Memory B cell (primary cell): Measurements from ENCODE around the gene USP44.
A peak's percentile ranks its signal among the peaks of the same experiment; 100 is the strongest.
"Not testable (repeated sequence)": the region's sequence is repeated elsewhere in the genome, so short reads cannot be mapped to it uniquely, and the experiment has no call there.

Experiments
- ATAC-seq: fragments of 150-1000 bp; cut with Tn5 transposase; 2 replicates; pipeline ENCODE4 v1.10.0; 2021; ENCODE audit warnings: low read depth, mild to moderate bottlenecking, moderate library complexity
- DNase-seq, 2 donors: peaks; one replicate each; pipeline ENCODE4 v3.0.0; 2022; ENCODE audit warnings: low spot score in 2 of 2
- H3K27ac Mint-ChIP-seq: one replicate; pipeline ENCODE4 v1.8.0; 2022; ENCODE audit warnings: mild to moderate bottlenecking, moderate library complexity, mixed read lengths
- H3K27me3 Mint-ChIP-seq: one replicate; pipeline ENCODE4 v1.8.0; 2022; ENCODE audit warnings: mixed read lengths
- H3K36me3 Mint-ChIP-seq: one replicate; pipeline ENCODE4 v1.8.0; 2022; ENCODE audit warnings: mild to moderate bottlenecking, mixed read lengths
- H3K4me1 Mint-ChIP-seq: one replicate; pipeline ENCODE4 v1.8.0; 2022; ENCODE audit warnings: mixed read lengths
- H3K4me3 Mint-ChIP-seq: one replicate; pipeline ENCODE4 v1.8.0; 2022; ENCODE audit warnings: mild to moderate bottlenecking, moderate library complexity, mixed read lengths
- H3K9me3 Mint-ChIP-seq: one replicate; pipeline ENCODE4 v1.8.0; 2022; ENCODE audit warnings: mixed read lengths

USP44 gene

GRCh38 chr12:95551305-95551704, at the start of gene USP44:
USP44 (minus strand) TSS chr12:95551476; CDS start chr12:95534256, 17,220 bp downstream.
- DNase-seq (no peak), ATAC-seq (no peak)
- H3K27me3 Mint-ChIP-seq: no peaks in the 10 kb centered on the region
- no peaks in the 10 kb centered on the region for H3K36me3 Mint-ChIP-seq
- H3K4me3 Mint-ChIP-seq: no peak within 1 kb of the TSS
- no peak within 1 kb of the TSS for H3K27ac Mint-ChIP-seq
- peaks cover 1% of the 10 kb centered on the region for H3K9me3 Mint-ChIP-seq
- peaks cover 17% of the 10 kb centered on the region for H3K4me1 Mint-ChIP-seq

DNA sequence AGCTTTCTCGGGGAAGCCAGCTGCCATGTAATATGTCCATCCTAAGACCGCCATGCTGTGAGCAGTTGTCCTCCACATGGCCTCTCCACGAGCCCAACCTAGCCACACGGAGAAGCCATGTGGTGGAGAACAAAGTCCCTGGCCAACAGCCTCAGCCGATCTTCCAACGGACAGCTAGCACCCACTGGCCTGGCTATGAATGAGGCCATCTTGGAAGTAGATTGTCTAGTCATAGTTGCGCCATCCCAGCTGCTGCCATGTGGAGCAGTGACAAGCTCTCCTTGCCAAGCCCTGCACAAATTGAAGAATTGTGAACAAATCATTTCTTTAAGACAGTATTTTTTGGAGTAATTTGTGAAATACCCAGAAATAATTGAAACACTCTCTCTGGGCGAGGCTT, 49.3 kb upstream of the USP44 start:
- H3K4me3 Mint-ChIP-seq: no peak overlapping the region
- no peak for DNase-seq
- H3K4me1 Mint-ChIP-seq: no peaks in the 10 kb centered on the region
- peaks cover 5% of the 10 kb centered on the region for H3K27me3 Mint-ChIP-seq
- no peaks in the 10 kb centered on the region for H3K36me3 Mint-ChIP-seq
- ATAC-seq: no peak
- no peaks in the 10 kb centered on the region for H3K9me3 Mint-ChIP-seq
- H3K27ac Mint-ChIP-seq: no peak overlapping the region

DNA sequence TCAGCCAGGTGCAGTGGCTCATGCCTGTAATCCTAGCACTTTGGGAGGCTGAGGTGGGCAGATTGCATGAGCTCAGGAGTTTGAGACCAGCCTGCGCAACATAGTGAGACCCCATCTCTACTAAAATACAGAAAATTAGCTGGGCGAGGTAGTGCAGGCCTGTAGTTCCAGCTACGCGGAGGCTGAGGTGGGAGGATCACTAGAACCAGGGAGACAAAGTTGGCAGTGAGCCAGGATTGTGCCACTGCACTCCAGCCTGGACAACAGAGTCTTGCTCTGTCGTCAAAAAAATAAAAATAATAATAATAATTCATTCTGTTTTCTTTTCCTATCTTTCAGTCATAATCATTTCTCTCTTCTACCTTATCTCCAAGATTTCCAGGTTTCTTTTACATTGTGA, 48.6 kb upstream of the USP44 start:
- H3K27ac Mint-ChIP-seq: no peak overlapping the region
- ATAC-seq (no peak), DNase-seq (no peak)
- H3K36me3 Mint-ChIP-seq: no peaks in the 10 kb centered on the region
- peaks cover 3% of the 10 kb centered on the region for H3K27me3 Mint-ChIP-seq
- H3K4me3 Mint-ChIP-seq: no peak overlapping the region
- no peaks in the 10 kb centered on the region for H3K4me1 Mint-ChIP-seq
- H3K9me3 Mint-ChIP-seq: no peaks in the 10 kb centered on the region

- Mint-ChIP-seq H3K27ac (no peak overlapping the region), H3K9me3 (no peaks in the 10 kb centered on the region), H3K4me1 (no peaks in the 10 kb centered on the region), H3K36me3 (no peaks in the 10 kb centered on the region), H3K4me3 (no peak overlapping the region), H3K27me3 (no peaks in the 10 kb centered on the region)
- DNase-seq (no peak), ATAC-seq (no peak)
Measured at GRCh38 chr12:95594136-95594535, 42.9 kb upstream of the USP44 start.

- no peaks in the 10 kb centered on the region for H3K9me3 Mint-ChIP-seq
- H3K4me1 Mint-ChIP-seq: no peaks in the 10 kb centered on the region
- no peak for DNase-seq
- no peaks in the 10 kb centered on the region for H3K36me3 Mint-ChIP-seq
- ATAC-seq: no peak
- peaks cover 1% of the 10 kb centered on the region for H3K27me3 Mint-ChIP-seq
- no peak overlapping the region for H3K4me3 Mint-ChIP-seq
- no peak overlapping the region for H3K27ac Mint-ChIP-seq
Measured at GRCh38 chr12:95593266-95593871, 42.1 kb upstream of the USP44 start.

DNA sequence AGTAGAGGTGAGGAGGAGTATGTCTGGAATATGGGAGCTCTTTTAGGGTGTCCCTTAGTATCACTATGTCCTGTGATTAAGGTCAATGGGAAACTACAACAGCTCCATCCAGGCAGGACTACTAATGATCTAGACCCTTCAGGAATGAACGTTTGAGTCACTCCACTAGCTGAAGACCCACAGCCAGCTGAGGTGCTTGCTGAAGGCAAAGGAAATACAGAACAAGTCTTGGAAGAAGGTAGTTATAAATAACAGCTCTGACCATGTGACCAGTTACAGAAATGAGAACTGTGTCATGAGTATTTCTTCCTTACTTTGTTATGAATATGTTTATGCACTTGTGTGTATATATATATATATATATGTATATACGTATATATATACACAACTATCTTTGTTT, 40.5 kb upstream of the USP44 start:
- Mint-ChIP-seq H3K4me1 (no peaks in the 10 kb centered on the region), H3K36me3 (no peaks in the 10 kb centered on the region), H3K9me3 (no peaks in the 10 kb centered on the region), H3K27me3 (peaks cover 6% of the 10 kb centered on the region), H3K4me3 (no peak overlapping the region), H3K27ac (no peak overlapping the region)
- no peak for ATAC-seq
- DNase-seq: no peak

DNA sequence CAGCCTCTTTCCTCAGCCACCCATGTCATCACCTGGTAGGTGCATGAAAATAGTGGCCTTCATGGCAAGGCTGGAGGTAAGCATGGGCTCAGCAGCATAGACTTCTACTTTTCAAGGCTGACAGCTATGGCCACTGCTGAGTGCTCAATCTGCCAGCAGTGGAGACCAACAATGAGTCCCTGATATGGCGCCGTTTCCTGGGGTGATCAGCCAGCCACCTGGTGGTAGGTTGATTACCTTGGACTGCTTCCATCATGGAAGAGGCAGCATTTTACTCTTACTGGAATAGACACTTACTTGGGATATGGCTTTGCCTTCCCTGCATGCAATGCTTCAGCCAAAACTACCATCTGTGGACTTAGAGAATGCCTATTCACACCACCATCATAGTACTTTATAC, 39.5 kb upstream of the USP44 start:
- Mint-ChIP-seq H3K27ac (no peak overlapping the region), H3K27me3 (peaks cover 6% of the 10 kb centered on the region), H3K4me3 (no peak overlapping the region), H3K4me1 (no peaks in the 10 kb centered on the region), H3K36me3 (no peaks in the 10 kb centered on the region), H3K9me3 (no peaks in the 10 kb centered on the region)
- ATAC-seq (no peak), DNase-seq (no peak)

GRCh38 chr12:95583933-95584332, 32.7 kb upstream of the USP44 start:
- H3K36me3 Mint-ChIP-seq: no peaks in the 10 kb centered on the region
- H3K9me3 Mint-ChIP-seq: no peaks in the 10 kb centered on the region
- DNase-seq: no peak
- H3K27ac Mint-ChIP-seq: no peak overlapping the region
- H3K4me3 Mint-ChIP-seq: no peak overlapping the region
- peaks cover 6% of the 10 kb centered on the region for H3K27me3 Mint-ChIP-seq
- ATAC-seq: no peak
- H3K4me1 Mint-ChIP-seq: peaks cover 2% of the 10 kb centered on the region

DNA sequence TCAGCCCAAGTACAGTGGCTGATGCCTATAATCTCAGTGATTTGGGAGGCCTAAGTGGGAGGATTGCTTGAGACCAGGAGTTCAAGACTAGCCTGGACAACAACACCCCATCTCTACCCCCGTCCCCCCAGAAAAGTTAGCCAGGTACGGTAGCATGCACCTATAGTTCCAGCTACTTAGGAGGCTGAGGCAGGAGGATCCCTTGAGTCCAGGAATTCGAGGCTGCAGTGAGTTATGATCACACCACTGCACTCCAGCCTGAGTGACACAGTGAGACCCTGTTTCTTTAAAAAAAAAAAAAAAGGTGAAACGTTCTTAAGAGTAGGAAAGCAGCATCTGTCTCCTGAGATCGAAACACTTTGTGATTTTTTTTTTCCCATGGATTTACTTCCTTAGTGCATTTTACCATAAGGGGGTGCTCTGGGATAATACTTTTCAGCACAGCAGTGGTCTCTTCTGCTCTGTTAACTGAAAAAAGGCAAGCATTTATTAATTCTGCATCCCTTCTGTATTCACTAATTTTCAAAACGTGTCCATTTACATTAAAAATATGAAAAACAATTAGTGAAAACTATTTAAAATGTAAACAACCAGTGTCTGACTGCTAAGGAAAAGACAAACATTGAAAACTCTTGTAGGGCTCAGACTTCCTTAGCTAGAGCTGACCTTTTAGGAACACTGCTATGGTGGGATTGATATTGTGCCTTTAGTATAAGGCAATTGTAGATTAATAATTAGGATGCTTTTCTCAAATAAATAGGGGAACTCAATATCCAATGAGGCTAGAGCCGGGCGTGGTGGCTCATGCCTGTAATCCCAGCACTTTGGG, 31.2 kb upstream of the USP44 start:
- ATAC-seq: no peak
- Mint-ChIP-seq H3K36me3 (no peaks in the 10 kb centered on the region), H3K27me3 (peaks cover 3% of the 10 kb centered on the region), H3K9me3 (no peaks in the 10 kb centered on the region), H3K4me1 (peaks cover 2% of the 10 kb centered on the region), H3K27ac (no peak overlapping the region), H3K4me3 (no peak overlapping the region)
- DNase-seq: no peak

GRCh38 chr12:95577820-95578219, 26.5 kb upstream of the USP44 start:
- no peak for DNase-seq
- Mint-ChIP-seq H3K4me3 (no peak overlapping the region), H3K27ac (no peak overlapping the region), H3K9me3 (no peaks in the 10 kb centered on the region), H3K4me1 (peaks cover 19% of the 10 kb centered on the region), H3K36me3 (no peaks in the 10 kb centered on the region), H3K27me3 (no peaks in the 10 kb centered on the region)
- ATAC-seq: no peak

DNA sequence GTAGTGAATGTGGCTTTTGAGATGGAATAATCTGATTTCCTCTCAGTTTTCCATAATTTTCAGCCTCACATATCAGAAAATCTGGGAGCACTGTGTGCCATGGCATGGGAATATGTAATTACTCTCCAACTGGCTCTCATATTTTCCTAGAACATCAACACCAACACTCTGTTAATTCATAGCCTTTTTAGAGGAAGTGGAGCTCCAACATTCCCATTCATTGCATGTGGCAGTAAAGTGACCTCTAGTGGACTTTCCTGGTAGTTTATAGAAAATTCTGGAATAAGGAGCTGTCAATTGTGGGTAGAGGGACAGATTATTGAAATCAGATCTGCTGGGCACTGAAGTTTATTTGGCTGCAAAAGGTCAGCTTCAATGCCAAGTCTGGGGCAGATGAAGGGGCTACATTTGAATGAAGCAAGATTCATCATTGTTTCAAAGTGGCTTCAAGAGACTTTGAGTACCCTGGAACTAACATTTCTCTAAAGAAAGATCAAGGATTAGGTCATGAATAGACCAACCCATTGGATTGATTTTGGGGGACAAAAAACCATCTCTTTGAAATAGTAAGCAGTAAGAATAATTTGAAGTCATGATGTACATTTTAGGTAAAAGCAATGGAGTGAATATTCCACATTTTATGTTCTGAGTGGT, 23.6 kb upstream of the USP44 start:
- ATAC-seq: no peak
- DNase-seq: no peak
- Mint-ChIP-seq H3K27me3 (no peaks in the 10 kb centered on the region), H3K4me3 (no peak overlapping the region), H3K36me3 (no peaks in the 10 kb centered on the region), H3K4me1 (peaks cover 27% of the 10 kb centered on the region), H3K27ac (peak overlapping the region; percentile 90), H3K9me3 (no peaks in the 10 kb centered on the region)

- peak; percentile 78 for ATAC-seq
- peak overlapping the region; percentile 68 for H3K4me3 Mint-ChIP-seq
- peak; percentile 17 to 19 for DNase-seq
Measured at GRCh38 chr12:95573951-95574576, 22.8 kb upstream of the USP44 start.

GRCh38 chr12:95571369-95571768, 20.1 kb upstream of the USP44 start:
- Mint-ChIP-seq H3K36me3 (peaks cover 3% of the 10 kb centered on the region), H3K4me1 (peaks cover 31% of the 10 kb centered on the region), H3K27ac (peak overlapping the region; percentile 71), H3K27me3 (peaks cover 3% of the 10 kb centered on the region), H3K4me3 (peak overlapping the region; percentile 11), H3K9me3 (peaks cover 2% of the 10 kb centered on the region)
- ATAC-seq (peak; percentile 82), DNase-seq (no peak)

More at GRCh38 chr12:95573951-95574576, 22.8 kb upstream of the USP44 start:
- H3K9me3 Mint-ChIP-seq: no peaks in the 10 kb centered on the region
- H3K36me3 Mint-ChIP-seq: no peaks in the 10 kb centered on the region
- peak overlapping the region; percentile 90 for H3K27ac Mint-ChIP-seq
- no peaks in the 10 kb centered on the region for H3K27me3 Mint-ChIP-seq
- H3K4me1 Mint-ChIP-seq: peaks cover 27% of the 10 kb centered on the region

GRCh38 chr12:95568045-95568444, 16.8 kb upstream of the USP44 start:
- not testable (repeated sequence) for H3K27me3 Mint-ChIP-seq, ATAC-seq, H3K36me3 Mint-ChIP-seq, H3K27ac Mint-ChIP-seq, DNase-seq, H3K4me3 Mint-ChIP-seq, H3K9me3 Mint-ChIP-seq
- peaks cover 14% of the 10 kb centered on the region for H3K4me1 Mint-ChIP-seq
